GM21360 (cell line): ENCODE results near the gene GNA14.

Experiments
- ATAC-seq: cut with Tn5 transposase; IDR thresholded peaks from one replicate; pipeline ENCODE4 v1.9.1; 2021; ENCODE audit warnings: mild to moderate bottlenecking, moderate library complexity; ENCODE audit not compliant: unreplicated experiment

The GNA14 gene

GRCh38 chr9:77543131-77543822, 104.8 kb downstream of the GNA14 start:
- no peak for ATAC-seq

GRCh38 chr9:77541600-77541999, 106.5 kb downstream of the GNA14 start:
- ATAC-seq: no peak

GRCh38 chr9:77541055-77541454, 107.1 kb downstream of the GNA14 start:
- no peak for ATAC-seq

GRCh38 chr9:77534376-77535057, 113.6 kb downstream of the GNA14 start:
- no peak for ATAC-seq

- no peak for ATAC-seq
Observed at GRCh38 chr9:77533671-77534070, 114.5 kb downstream of the GNA14 start.

GRCh38 chr9:77532607-77533006, 115.5 kb downstream of the GNA14 start:
- ATAC-seq: no peak

- ATAC-seq: no peak
Observed at GRCh38 chr9:77531400-77531799, 116.7 kb downstream of the GNA14 start.

- no peak for ATAC-seq
Observed at GRCh38 chr9:77523891-77524290, 124.2 kb downstream of the GNA14 start.

GRCh38 chr9:77521091-77521490, 127.0 kb downstream of the GNA14 start:
- ATAC-seq: no peak

- no peak for ATAC-seq
Observed at GRCh38 chr9:77518688-77519087, 129.4 kb downstream of the GNA14 start.

- no peak for ATAC-seq
Observed at GRCh38 chr9:77516781-77517180, 131.3 kb downstream of the GNA14 start.

- ATAC-seq: no peak
Observed at GRCh38 chr9:77514886-77515711, 133.0 kb downstream of the GNA14 start.

- no peak for ATAC-seq
Observed at GRCh38 chr9:77513457-77513856, 134.7 kb downstream of the GNA14 start.

GRCh38 chr9:77512876-77513275, 135.2 kb downstream of the GNA14 start:
- no peak for ATAC-seq

GRCh38 chr9:77511525-77511924, 136.6 kb downstream of the GNA14 start:
- no peak for ATAC-seq

GRCh38 chr9:77510666-77511065, 137.5 kb downstream of the GNA14 start:
- no peak for ATAC-seq

GRCh38 chr9:77508396-77508795, 139.7 kb downstream of the GNA14 start:
- no peak for ATAC-seq

- ATAC-seq: no peak
Observed at GRCh38 chr9:77507212-77507961, 140.7 kb downstream of the GNA14 start.

GRCh38 chr9:77505232-77505631, 142.9 kb downstream of the GNA14 start:
- ATAC-seq: no peak

- no peak for ATAC-seq
Observed at GRCh38 chr9:77502568-77502967, 145.6 kb downstream of the GNA14 start.

- ATAC-seq: no peak
Observed at GRCh38 chr9:77498891-77499290, 149.2 kb downstream of the GNA14 start.
